HG03064 (cell line): ENCODE measurements around the gene IRS2.
A peak's percentile ranks its signal among the peaks of the same experiment; 100 is the strongest.

ENCODE experiments used
- ATAC-seq: cut with Tn5 transposase; IDR thresholded peaks from one replicate; pipeline ENCODE4 v1.9.1; 2021; ENCODE audit warnings: low read depth; ENCODE audit not compliant: unreplicated experiment

IRS2 gene

GRCh38 chr13:109758937-109759480 is 27.4 kb downstream of the IRS2 start:
- ATAC-seq: no peak

DNA sequence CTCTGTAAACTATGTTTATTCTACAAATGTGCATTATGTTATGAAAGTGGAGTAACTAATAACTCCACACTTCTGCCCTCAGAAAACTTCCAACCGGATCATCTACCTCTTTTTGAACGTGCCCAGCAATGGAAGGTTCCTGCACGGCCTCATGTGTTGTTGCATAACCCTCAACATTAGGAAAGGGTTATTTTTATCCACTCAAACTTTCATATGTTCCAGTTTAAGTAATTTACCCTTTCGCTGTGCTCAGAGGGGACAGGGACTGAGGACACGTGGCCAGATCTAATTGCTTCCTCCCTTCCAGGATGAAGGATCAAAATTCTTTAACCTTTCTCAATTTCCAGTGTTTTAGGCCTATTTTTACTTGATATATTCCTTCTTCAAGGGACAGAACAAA is 29.6 kb downstream of the IRS2 start:
- no peak for ATAC-seq

DNA sequence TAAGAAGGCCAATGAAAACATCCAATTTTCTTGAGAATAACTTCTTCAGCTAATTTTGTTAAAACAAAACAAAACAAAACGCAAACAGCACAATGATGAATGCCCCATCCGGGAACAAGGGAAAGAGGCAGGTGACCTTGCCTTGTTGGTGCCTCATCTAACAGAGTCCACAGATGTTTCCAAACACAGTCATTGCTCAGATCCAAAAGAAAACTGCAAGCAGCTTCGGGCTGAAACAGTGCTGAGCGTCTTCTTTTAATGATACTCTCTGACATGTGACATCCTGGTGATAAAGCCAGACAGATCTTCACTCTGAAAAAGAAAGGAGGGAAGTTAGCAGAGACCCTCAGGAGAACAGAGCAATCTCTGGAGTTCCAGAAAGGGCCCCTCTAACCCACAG is 30.4 kb downstream of the IRS2 start:
- ATAC-seq: no peak

- no peak for ATAC-seq
Observed at GRCh38 chr13:109755551-109755950, 30.8 kb downstream of the IRS2 start.

DNA sequence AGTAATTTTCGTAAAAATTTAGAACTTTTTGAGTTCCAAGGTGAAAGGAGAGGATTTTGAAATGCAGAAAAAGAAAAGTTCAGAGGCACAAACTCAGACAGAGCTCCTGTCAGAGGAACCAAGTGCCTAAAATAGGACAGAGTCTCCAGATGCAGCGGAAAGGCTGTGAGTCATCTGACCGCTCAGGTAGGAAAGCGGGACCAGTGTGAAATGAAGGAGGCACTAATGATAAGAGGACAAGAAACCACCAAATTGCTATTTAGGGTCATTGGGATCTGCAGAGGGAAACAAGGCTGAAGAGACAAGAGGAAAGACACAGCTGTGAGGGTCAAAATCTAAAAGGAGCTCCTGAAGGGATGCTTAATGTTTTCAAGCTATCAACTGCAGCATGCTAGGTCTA is 34.9 kb downstream of the IRS2 start:
- no peak for ATAC-seq

DNA sequence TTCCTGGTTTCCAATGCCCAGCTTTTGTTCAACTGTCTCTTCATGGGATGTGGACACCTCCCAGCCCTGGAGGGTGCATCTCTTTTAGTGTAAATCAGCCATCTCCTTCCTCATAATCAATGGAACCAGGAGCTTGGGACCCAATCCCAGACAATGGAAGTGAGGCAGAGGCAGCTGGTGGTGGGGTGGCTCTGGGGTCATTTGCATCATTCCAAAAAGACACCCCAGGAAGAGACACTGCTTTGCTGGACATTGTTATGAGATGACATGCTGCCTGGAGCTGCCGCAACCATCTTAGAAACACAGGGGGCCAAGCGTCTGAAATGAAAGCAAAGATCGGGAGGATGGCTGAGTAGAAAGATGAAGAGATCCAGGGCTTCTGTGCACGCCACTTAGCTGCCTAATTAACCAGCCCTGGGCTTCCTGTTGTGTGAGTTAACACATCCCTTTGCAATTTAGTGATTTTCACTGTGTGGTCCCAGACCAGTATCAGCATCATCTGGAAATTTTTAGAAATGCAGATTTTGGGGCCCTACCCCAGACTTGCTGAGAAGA is 36.1 kb downstream of the IRS2 start:
- ATAC-seq: no peak

DNA sequence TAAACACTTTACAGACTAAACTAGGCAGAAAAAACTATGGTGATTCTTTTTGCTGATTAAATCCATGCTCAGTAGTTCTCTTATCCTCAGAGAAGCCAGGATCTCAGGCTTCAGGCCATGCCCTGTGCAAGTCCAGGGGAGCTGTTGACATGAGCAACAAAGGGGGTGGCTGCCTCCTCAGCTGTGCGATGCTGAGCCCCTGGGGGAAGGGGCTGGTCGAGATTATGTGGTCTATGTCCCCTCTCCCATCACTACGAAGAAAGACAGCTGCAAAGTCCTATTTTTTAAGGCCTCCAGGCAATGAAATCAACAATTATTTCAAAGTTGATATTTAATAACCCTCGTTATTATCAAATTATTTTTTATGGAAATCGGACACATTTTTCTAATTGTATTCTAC is 37.0 kb downstream of the IRS2 start:
- ATAC-seq: no peak

- no peak for ATAC-seq
Observed at GRCh38 chr13:109748677-109749076, 37.7 kb downstream of the IRS2 start.

DNA sequence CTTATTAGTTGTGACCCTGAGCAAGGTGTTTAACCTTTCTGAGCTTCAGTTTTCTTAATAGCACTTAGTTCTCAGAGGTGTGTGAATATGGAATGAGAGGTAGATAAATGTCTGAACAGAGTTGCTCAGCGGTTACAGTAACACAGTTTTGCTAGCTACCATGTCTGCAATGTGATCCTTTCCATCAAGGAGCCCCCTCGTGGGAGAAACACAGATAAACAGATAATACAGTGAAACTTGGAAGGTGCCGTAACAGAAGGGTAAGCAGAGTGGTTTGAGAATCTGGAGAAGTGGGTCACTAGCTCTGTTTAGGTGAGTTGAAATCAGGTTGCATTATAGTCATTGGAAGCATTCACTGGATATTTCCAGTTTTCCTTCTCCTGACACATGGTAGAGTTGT is 38.9 kb downstream of the IRS2 start:
- ATAC-seq: no peak

DNA sequence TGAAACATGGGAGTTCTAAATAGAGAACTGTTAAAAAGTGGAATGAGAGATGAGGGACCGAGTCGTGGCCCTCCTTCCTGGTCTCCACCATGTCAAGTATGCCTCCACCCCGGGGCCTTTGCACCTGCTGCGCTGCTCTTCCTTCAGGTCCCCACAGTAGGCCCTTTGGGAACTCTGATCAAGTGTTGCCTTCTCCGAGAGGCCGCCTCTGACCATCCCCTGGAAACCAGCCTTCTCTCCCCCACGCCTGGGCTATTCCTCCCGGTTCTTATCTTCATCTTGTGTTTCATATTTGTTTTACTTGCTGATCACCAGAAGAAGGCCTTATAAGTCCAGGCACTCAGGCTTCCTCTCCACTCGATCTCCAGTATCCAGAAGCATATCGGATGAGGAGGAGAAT is 40.0 kb downstream of the IRS2 start:
- ATAC-seq: no peak

DNA sequence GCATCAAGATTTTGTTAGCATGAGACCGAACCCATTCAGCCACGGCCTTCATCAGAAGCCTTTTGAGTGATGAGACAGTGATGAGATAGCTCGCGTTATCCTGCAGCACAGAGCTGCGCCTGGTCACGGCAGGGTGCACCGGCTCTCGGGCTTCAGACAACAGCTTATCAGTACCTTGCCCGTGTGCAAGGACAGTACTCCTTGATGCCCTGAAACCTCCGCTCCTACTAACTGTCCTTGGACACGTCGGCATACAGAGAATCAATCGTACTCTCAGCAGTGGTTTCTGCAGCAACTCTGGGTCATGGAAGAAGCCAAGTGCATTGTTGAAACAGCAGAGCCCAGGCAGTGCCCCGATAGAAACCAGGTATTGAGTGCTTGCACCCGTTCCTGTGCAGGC is 40.7 kb downstream of the IRS2 start:
- ATAC-seq: no peak

GRCh38 chr13:109745060-109745459 is 41.3 kb downstream of the IRS2 start:
- ATAC-seq: no peak

- no peak for ATAC-seq
Observed at GRCh38 chr13:109744512-109745051, 41.8 kb downstream of the IRS2 start.

GRCh38 chr13:109743706-109744453 is 42.5 kb downstream of the IRS2 start:
- ATAC-seq: peak; percentile 89

DNA sequence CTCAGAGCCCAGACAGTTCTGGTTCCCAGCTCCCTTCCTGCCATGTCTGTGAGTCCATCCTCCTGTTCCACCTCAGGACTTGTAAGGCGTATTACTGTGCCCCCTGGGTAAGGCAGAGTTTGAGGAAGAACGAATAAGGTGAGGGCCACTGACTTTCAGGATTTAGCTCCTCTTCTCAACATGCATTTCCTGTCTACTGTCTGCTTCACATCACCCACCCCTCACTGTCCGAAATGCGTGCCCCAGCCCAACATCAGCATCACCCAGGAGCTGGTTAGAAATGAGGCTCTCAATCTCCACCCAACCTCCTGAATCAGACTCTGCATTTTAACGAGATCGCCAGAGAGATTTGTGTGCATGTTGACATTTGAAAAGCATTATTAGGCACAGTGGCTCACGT is 44.4 kb downstream of the IRS2 start:
- no peak for ATAC-seq

GRCh38 chr13:109740721-109741120 is 45.7 kb downstream of the IRS2 start:
- ATAC-seq: no peak

DNA sequence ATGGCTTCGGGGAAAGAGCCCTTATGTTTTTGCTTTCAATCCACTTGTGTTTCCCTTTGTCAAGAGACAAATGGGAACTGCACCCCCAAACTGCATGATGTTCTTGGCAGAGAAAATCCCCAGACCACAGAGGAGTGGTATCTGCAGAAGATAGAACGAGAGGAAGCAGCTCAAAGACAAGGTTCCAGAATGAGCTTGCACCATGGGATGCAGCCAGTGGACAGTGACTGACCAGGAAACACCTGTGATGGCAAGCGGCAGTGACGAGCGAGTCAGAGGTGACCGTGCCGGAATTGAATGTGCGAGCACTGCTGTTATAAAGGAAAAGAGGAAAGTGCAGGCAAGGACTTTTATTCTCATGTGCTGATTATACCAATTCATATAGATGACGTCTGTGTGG is 46.3 kb downstream of the IRS2 start:
- ATAC-seq: no peak

DNA sequence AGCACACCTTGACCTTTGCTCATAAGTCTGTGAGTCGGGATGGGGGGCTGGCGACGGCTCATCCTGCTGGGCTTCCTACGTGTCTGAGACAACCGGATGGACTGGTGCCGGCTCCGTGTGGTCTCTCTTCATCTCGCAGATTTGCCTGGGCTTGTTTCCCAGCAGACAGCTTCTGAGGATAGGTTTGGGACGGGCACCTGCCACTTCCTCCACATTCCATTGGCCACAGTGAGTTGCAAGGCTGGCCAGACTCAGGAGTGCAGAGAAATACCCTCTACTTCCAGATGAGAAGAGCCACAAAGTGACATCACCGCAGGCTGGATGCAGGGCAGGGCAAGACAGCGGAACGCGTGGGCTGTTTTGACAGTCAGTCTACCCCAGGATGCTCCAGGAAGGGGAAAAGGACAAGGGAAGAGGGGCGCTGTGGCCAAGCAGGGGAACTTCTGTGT is 48.1 kb downstream of the IRS2 start:
- no peak for ATAC-seq

- ATAC-seq: no peak
Observed at GRCh38 chr13:109737606-109738005, 48.8 kb downstream of the IRS2 start.

GRCh38 chr13:109737046-109737573 is 49.3 kb downstream of the IRS2 start:
- ATAC-seq: no peak

- ATAC-seq: no peak
Observed at GRCh38 chr13:109735436-109735966, 50.9 kb downstream of the IRS2 start.
